22Rv1 (cell line): ENCODE measurements around the gene BLOC1S5.

Experiments
- H3K27ac ChIP-seq: fragments of 450-650 bp; 2 replicates; pipeline ENCODE4 v1.5.1; 2017
- ZFX ChIP-seq: fragments of 450-650 bp; IDR thresholded peaks from 2 replicates; pipeline ENCODE4 v1.6.1; 2017; ENCODE audit warnings: antibody characterized with exemption, borderline replicate concordance
- TF ChIP-seq, protein P1 (sequence below): fragments of 450-650 bp; IDR thresholded peaks from 2 replicates; pipeline ENCODE4 v1.5.1; 2017; ENCODE audit warnings: mild to moderate bottlenecking

The BLOC1S5 gene

DNA sequence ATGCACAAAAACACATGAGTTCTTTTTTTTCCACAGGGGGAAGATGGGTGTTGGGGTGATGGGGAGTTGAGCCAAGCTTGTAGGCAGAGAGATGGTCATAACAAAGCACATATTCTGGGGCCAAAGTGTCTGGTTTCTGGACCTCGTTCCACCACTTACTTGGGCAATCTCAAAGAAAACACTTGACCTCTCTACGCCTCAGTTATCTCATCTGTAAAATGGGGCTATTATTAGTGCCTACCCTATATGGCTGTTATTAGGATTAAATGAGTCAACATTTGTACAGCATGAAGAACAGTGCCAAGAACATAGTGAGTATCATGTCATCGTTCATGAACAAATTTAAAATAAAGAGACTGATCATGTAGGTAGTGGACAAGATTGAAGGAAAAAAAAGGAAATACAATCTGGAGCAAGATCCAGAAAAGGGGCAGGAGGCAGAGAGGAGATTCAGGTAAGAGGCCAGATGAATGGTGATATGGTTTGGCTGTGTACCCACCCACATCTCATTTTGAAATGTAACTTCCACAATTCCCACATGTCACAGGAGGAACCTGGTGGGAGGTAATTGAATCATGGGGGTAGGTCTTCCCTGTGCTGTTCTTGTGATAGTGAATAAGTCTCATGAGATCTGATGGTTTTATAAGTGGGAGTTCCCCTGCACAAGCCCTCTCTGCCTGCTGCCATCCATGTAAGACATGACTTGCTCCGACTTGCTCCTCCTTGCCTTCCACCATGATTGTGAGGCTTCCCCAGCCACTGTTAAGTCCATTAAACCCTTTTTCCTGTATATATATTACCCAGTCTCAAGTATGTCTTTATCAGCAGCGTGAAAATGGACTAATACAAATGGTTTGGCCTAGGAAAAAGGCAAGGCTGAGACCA lies 23.9 kb upstream of the BLOC1S5 start:
- no peak overlapping the region for H3K27ac ChIP-seq
- TF ChIP-seq, protein P1, sequence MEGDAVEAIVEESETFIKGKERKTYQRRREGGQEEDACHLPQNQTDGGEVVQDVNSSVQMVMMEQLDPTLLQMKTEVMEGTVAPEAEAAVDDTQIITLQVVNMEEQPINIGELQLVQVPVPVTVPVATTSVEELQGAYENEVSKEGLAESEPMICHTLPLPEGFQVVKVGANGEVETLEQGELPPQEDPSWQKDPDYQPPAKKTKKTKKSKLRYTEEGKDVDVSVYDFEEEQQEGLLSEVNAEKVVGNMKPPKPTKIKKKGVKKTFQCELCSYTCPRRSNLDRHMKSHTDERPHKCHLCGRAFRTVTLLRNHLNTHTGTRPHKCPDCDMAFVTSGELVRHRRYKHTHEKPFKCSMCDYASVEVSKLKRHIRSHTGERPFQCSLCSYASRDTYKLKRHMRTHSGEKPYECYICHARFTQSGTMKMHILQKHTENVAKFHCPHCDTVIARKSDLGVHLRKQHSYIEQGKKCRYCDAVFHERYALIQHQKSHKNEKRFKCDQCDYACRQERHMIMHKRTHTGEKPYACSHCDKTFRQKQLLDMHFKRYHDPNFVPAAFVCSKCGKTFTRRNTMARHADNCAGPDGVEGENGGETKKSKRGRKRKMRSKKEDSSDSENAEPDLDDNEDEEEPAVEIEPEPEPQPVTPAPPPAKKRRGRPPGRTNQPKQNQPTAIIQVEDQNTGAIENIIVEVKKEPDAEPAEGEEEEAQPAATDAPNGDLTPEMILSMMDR, result no peak
- TF ChIP-seq ZFX, result no peak

DNA sequence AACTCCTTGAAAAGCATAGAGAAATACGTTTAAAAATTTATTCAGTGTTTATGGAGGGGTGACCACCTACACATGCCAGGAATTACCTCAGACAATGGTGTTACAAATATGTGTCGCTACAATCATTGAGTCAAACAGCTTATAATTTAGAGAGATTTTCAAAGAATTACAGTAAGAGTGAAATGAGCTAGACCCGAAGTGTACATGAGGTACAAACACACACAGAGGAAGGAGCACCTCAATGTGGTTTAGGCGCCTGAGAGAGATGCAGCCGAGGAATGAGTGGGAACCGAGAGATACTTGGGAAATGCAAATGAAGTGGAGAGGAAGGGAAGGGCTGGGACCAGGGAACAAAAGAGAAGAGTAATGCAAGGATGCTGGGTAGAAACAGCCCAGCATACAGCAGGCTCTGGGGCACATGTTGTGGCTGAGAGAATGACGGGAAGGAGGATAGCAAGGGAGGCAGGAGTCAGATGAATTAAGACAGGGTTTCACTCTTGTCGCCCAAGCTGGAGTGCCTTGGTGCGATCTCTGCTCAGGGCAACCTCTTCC lies 22.6 kb upstream of the BLOC1S5 start:
- no peak for TF ChIP-seq ZFX
- TF ChIP-seq, protein P1, result no peak
- no peak overlapping the region for H3K27ac ChIP-seq

DNA sequence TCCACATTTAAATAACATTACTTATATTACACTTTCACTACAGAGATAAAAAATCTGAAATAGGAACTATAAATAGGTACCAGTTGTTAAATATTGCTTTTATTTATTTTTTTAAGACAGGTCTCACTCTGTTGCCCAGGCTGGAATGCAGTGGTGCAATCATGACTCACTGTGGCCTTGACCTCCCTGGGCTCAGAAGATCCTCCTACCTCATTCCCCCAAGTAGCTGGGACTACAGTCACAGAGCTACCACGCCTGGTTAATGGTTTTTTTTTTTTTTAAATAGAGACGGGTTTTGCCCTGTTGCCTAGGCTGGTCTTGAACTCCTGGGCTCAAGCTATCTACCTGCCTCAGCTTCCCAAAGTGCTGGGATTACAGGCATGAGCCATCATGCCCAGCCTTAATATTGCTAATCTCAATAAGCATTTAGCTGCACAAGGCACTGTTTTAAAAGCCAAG lies 20.9 kb upstream of the BLOC1S5 start:
- TF ChIP-seq ZFX, result no peak
- TF ChIP-seq, protein P1, result no peak
- H3K27ac ChIP-seq, result no peak overlapping the region; the same call in 1 of the 2 replicates

DNA sequence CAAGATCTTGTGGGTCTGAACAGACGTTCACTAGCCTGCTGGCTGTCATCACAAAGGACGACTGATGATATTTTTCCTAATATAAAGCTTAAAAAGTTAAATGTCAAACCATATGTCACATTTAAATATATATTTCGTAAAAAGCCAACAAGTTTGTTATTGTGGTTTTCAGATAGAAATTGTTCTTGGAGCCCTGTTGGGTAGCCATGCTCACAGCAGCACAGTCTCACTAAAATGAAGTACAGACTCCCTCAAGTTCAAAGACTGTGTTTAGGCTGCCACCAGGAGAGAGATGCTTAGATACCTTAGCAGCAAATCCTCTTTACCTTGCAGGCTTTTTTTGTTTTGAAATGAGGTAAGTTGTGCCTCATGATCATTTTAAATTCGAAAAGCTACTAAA lies 20.4 kb upstream of the BLOC1S5 start:
- H3K27ac ChIP-seq, result no peak overlapping the region; the same call in 1 of the 2 replicates
- TF ChIP-seq ZFX, result no peak
- TF ChIP-seq, protein P1, result no peak

DNA sequence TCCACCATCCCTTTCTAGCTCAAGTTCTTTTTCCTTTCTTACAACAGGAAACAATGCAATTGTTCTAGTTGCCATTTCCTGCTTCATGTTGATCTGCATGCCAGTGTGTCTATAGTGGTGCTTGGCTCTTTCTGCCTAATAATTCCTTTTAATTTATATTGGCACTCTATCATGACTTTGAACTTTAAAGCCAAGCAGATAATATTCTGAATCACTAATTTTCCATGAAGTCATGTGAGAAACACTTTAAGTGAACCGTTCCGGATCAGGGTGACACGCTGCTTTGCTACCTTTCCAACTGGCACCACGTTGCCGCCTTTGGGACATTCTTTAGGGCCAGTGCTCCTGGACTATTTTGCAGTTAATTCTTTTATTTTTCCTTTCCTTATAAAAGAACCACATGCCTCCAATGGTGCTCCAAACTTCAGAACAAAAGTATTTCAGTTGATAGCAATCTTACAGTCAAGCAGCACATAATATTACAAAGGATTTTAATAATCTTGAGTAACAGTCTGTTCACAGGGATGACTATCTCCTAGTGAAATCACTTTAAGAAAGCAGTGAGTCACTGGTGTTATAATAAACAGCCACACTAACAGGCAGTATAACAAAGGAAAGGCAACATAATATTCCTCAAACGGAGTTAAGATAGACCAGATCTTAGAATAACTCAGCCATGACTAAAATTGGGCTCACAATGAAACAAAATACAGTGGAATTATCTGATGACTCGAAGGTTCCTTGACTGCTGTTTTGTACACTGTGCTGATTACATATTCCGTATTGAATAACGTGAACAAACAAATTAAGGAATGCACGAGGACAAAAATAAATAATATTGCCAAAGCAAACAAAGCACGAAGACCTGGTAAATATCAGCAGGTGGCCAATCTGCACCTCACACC lies 19.0 kb upstream of the BLOC1S5 start:
- H3K27ac ChIP-seq, result peak overlapping the region; percentile 72
- TF ChIP-seq, protein P1, result no peak
- TF ChIP-seq ZFX, result no peak

DNA sequence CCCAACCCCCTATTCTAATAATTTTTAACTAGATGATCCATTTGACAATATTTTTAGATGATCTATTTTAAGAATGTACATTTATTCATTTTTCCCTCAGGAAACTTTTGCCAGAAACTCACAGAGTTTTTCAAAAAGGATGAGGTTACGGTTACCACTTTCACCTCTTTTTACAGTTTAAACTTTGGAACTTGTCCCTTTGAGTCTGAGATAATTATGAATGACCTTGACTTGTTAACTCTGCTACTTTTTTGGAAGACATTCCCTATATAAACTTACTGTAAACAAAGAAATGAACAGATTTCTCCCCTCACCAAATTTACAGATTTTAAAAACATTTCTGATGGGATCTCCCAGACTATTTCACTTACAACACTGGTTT lies 18.4 kb upstream of the BLOC1S5 start:
- TF ChIP-seq ZFX, result no peak
- TF ChIP-seq, protein P1, result no peak
- peak overlapping the region; percentile 72 for H3K27ac ChIP-seq
